ENCODE measurements around the gene PRPS1. TPM values are rescaled to one million over a fixed set of nuclear protein-coding genes. Genes with fewer than 3 reads are reported as not detected.
"Not testable (repeated sequence)": the region's sequence is repeated elsewhere in the genome, so short reads cannot be mapped to it uniquely, and the experiment has no call there.

PRPS1 gene
- total and polyA plus RNA-seq, 7 experiments from 2014 or later, result 54.7 to 71.8 (median 60.1) TPM

DNA sequence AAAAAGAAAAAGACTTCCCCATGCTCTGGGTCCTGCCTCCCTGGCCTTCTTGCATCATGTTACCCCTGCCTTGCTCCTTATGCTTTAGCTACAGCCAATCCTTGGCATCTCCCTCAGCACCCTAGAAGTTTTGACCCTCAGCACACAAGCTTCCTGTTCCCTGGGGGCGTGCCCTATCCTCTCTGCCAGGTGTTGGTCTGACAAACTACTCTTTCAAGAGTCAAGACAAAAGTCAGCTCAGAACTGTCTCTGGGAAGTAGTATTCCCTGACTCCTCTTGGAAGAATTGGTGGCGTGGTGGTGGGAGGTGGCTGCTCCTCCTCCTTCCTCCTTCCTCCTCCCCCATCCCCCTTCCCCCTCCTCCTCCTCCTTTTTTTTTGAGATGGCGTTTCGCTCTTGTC is 41.0 kb downstream of the PRPS1 start:
- peaks cover 0 to 12% (median 0%) of the 10 kb centered on the region in 5 donors for H3K36me3 Mint-ChIP-seq
- H3K9me3 ChIP-seq (ENCODE audit: control insufficient read depth in 2 of 3, low read length in 3 of 3), result no peaks in the 10 kb centered on the region
- H3K36me3 ChIP-seq (ENCODE audit: control insufficient read depth in 2 of 3, insufficient read depth in 3 of 3, low read length in 3 of 3), result no peaks in the 10 kb centered on the region
- no peaks in the 10 kb centered on the region for H3K27me3 Mint-ChIP-seq
- DNase-seq (no peak), ATAC-seq (no peak)
- H3K27me3 ChIP-seq (ENCODE audit: control insufficient read depth in 2 of 2, insufficient read depth in 2 of 2, low read length in 2 of 2), result no peaks in the 10 kb centered on the region
- CTCF ChIA-PET, result interaction anchor here (0.6 to 2.6 kb wide), 6 partner anchors 9 to 357 kb away, joined by 3 to 20 read pairs (median 4); partner anchors contain the start of genes NCBP2L and TSC22D3
- intact Hi-C loops (cut with micrococcal nuclease), result no loop called here
- peak overlapping the region in 7 of 10 donors; percentile 43 to 82 (median 52) for H3K4me3 Mint-ChIP-seq
- H3K4me1 ChIP-seq (ENCODE audit: control insufficient read depth in 2 of 2, insufficient read depth in 2 of 2, low read length in 2 of 2), result peaks cover 11 to 20% of the 10 kb centered on the region in 2 donors
- POLR2A ChIA-PET, result interaction anchor here (1.6 to 35.3 kb wide), 2 partner anchors 42 to 106 kb away, joined by 6 to 1138 read pairs; partner anchors contain the start of gene TSC22D3
- peaks cover 0 to 4% (median 0%) of the 10 kb centered on the region in 11 donors for H3K9me3 Mint-ChIP-seq
- peaks cover 13 to 54% (median 37%) of the 10 kb centered on the region in 7 donors for H3K4me1 Mint-ChIP-seq
- no peak overlapping the region for H3K4me3 ChIP-seq (ENCODE audit: low read length)
- no peak overlapping the region for H3K27ac ChIP-seq (ENCODE audit: low read depth, low read length)
- H3K27ac Mint-ChIP-seq, result peak overlapping the region in 7 of 9 donors; percentile 8 to 87 (median 75)

DNA sequence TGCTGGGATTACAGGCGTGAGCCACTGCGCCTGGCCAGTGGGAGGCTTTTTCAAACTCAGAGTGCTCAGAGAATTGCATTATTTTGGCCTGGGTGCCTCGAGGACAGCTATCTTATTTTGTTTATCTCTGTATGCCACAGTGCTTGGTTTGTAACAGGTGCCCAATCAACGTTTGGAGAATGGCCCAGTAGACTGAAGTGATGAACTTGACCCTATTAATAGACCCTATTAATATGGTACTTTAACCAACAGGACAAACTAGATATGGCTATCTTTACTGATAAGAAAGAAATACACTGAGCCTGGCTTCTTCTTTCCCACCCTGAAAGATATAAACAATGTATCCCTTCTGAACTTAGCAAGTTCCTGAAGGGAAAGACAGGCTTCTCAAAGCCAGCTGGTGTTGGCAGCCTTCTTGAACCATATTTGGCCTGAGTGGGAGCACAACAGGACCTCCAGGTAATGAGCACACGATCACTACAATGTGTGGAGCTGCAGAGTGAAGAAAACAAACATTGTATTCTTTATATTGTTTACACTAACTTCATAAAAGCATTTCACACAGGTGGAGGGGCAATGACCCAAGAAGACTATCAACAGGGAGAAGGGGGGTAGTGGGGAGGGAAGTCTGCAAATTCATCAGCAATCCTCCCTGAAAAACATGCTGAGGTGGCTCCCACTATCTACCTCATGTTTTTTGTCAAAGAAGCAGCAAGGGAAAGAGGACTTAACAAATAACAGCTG is 41.7 kb downstream of the PRPS1 start:
- Mint-ChIP-seq H3K27me3 (no peaks in the 10 kb centered on the region), H3K27ac (peak overlapping the region in 6 of 9 donors; percentile 14 to 81 (median 58)), H3K4me1 (peaks cover 16 to 62% (median 44%) of the 10 kb centered on the region in 7 donors), H3K9me3 (peaks cover 0 to 4% (median 0%) of the 10 kb centered on the region in 11 donors), H3K36me3 (peaks cover 0 to 15% (median 0%) of the 10 kb centered on the region in 5 donors), H3K4me3 (no peak overlapping the region)
- H3K4me1 ChIP-seq (ENCODE audit: control insufficient read depth in 2 of 2, insufficient read depth in 2 of 2, low read length in 2 of 2), result peaks cover 19 to 24% of the 10 kb centered on the region in 2 donors
- no peaks in the 10 kb centered on the region for H3K36me3 ChIP-seq (ENCODE audit: control insufficient read depth in 2 of 3, insufficient read depth in 3 of 3, low read length in 3 of 3)
- ATAC-seq, result no peak
- no peaks in the 10 kb centered on the region for H3K9me3 ChIP-seq (ENCODE audit: control insufficient read depth in 2 of 3, low read length in 3 of 3)
- no peaks in the 10 kb centered on the region for H3K27me3 ChIP-seq (ENCODE audit: control insufficient read depth in 2 of 2, insufficient read depth in 2 of 2, low read length in 2 of 2)
- POLR2A ChIA-PET, result interaction anchor here (0.6 to 35.3 kb wide), 7 partner anchors 7 to 106 kb away, joined by 3 to 1138 read pairs (median 3); partner anchors contain the start of gene TSC22D3
- CTCF ChIA-PET, result interaction anchor here (0.7 to 2.6 kb wide), 5 partner anchors 9 to 106 kb away, joined by 3 to 20 read pairs (median 4); partner anchors contain the start of genes NCBP2L and TSC22D3
- H3K27ac ChIP-seq (ENCODE audit: low read depth, low read length), result no peak overlapping the region
- DNase-seq, result no peak
- intact Hi-C loops (cut with micrococcal nuclease), result loop anchor here (5.0 kb wide), 1 partner anchor 222 kb away; no protein-coding TSS in a partner anchor
- H3K4me3 ChIP-seq (ENCODE audit: low read length), result no peak overlapping the region

DNA sequence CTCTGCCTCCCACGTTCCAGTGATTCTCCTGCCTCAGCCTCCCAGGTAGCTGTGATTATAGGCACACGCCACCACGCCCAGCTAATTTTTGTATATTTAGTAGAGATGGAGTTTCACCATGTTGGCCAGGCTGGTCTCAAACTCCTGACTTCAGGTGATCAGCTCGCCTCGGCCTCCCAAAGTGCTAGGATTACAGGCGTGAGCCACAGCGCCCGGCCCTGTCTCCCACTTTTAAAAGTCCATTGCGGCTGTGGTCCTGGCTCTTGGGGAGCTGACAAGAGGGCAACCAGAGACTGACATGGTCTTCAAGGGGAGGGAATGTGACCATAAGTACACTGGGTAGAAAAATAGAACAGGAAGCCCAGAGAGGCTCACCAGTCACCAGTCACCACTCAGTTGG is 42.9 kb downstream of the PRPS1 start:
- peaks cover 0 to 16% (median 0%) of the 10 kb centered on the region in 5 donors for H3K36me3 Mint-ChIP-seq
- H3K4me1 Mint-ChIP-seq, result peaks cover 19 to 72% (median 49%) of the 10 kb centered on the region in 7 donors
- not testable (repeated sequence) for H3K4me3 ChIP-seq (ENCODE audit: low read length); H3K9me3 Mint-ChIP-seq; DNase-seq; H3K27me3 ChIP-seq (ENCODE audit: control insufficient read depth in 2 of 2, insufficient read depth in 2 of 2, low read length in 2 of 2); ATAC-seq; H3K9me3 ChIP-seq (ENCODE audit: control insufficient read depth in 2 of 3, low read length in 3 of 3); H3K27me3 Mint-ChIP-seq; H3K36me3 ChIP-seq (ENCODE audit: control insufficient read depth in 2 of 3, insufficient read depth in 3 of 3, low read length in 3 of 3)
- peak overlapping the region in 7 of 9 donors; percentile 31 to 98 (median 78) for H3K27ac Mint-ChIP-seq
- intact Hi-C loops (cut with micrococcal nuclease), result loop anchor here (5.0 kb wide), 1 partner anchor 221 kb away; no protein-coding TSS in a partner anchor
- H3K4me1 ChIP-seq (ENCODE audit: control insufficient read depth in 2 of 2, insufficient read depth in 2 of 2, low read length in 2 of 2), result peaks cover 26 to 28% of the 10 kb centered on the region in 2 donors
- POLR2A ChIA-PET, result interaction anchor here (0.9 to 35.3 kb wide), 4 partner anchors 15 to 53 kb away, joined by 3 to 1138 read pairs (median 3); partner anchors contain the start of gene PRPS1
- H3K27ac ChIP-seq (ENCODE audit: low read depth, low read length), result peak overlapping the region; percentile 99
- CTCF ChIA-PET, result interaction anchor here (0.7 kb wide), 1 partner anchor 106 kb away, joined by 4 read pairs; the partner anchor contains the start of gene NCBP2L
- H3K4me3 Mint-ChIP-seq, result peak overlapping the region in 1 of 10 donors; percentile 21

DNA sequence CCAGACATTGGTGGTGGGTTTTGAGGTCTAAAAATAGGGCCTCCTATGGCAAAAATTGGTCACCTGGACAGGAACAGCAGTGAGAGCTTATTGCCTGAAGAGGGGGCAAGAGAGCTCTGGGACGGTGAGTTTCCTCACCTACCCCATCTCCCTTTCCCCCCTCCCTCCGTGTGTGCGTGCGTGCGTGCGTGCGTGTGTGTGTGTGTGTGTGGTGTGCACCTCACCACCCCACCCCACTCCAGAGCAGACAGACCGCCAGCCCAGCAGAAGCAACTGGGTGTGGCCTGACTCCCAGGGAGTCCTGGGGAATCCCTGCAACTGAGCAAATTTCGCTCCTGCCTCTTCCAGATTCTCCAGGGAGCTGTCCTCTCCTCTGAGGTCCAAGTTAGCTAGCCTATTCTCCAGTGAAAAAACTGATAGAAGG is 44.7 kb downstream of the PRPS1 start:
- H3K27me3 ChIP-seq (ENCODE audit: control insufficient read depth in 2 of 2, insufficient read depth in 2 of 2, low read length in 2 of 2), result no peaks in the 10 kb centered on the region
- Mint-ChIP-seq H3K27ac (peak overlapping the region; percentile 96 to 100 (median 98)), H3K36me3 (peaks cover 0 to 6% (median 0%) of the 10 kb centered on the region in 5 donors), H3K27me3 (no peaks in the 10 kb centered on the region), H3K4me3 (peak overlapping the region; percentile 65 to 90 (median 84)), H3K9me3 (peaks cover 0 to 4% (median 0%) of the 10 kb centered on the region in 11 donors), H3K4me1 (peaks cover 14 to 72% (median 44%) of the 10 kb centered on the region in 7 donors)
- intact Hi-C loops (cut with micrococcal nuclease), result loop anchor here (1.0 to 5.0 kb wide), 7 partner anchors 14 to 219 kb away; partner anchors contain the start of genes NCBP2L (in 2 of the 2) and PRPS1 (in 1 of the 2)
- peaks cover 34 to 36% of the 10 kb centered on the region in 2 donors for H3K4me1 ChIP-seq (ENCODE audit: control insufficient read depth in 2 of 2, insufficient read depth in 2 of 2, low read length in 2 of 2)
- ChIA-PET POLR2A (interaction anchor here (0.7 to 35.3 kb wide), 14 partner anchors 11 to 104 kb away, joined by 3 to 1138 read pairs (median 6); partner anchors contain the start of genes NCBP2L, PRPS1 and TSC22D3), CTCF (interaction anchor here (0.6 to 7.7 kb wide), 19 partner anchors 8 to 553 kb away, joined by 3 to 264 read pairs (median 4); partner anchors contain the start of genes NCBP2L and TSC22D3)
- H3K4me3 ChIP-seq (ENCODE audit: low read length), result peak overlapping the region; percentile 58
- H3K27ac ChIP-seq (ENCODE audit: low read depth, low read length), result peak overlapping the region; percentile 99
- H3K36me3 ChIP-seq (ENCODE audit: control insufficient read depth in 2 of 3, insufficient read depth in 3 of 3, low read length in 3 of 3), result no peaks in the 10 kb centered on the region
- no peaks in the 10 kb centered on the region for H3K9me3 ChIP-seq (ENCODE audit: control insufficient read depth in 2 of 3, low read length in 3 of 3)
- DNase-seq (peak; percentile 41 to 93 (median 88)), ATAC-seq (peak; percentile 69)

DNA sequence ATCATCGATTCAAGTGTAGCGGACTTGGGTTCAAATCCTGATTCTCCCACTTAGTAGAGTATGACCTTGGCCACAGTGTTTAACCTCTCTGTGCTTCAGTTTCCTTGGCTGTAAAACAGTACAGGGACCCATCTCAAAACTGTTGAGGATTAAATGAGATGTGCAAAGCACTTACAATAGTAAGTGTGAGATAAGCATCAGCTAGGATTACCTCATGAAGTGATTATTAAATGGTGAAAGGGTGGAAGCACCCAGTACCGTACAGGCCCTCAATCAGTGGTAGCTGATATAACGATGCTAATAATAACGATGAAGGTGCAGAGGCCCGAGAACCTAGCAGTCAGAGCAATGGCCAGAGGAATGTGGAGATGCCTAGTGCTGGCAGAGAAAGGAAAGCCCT is 45.1 kb downstream of the PRPS1 start:
- CTCF ChIA-PET, result interaction anchor here (0.6 to 7.7 kb wide), 14 partner anchors 8 to 553 kb away, joined by 3 to 264 read pairs (median 4); partner anchors contain the start of genes NCBP2L and TSC22D3
- H3K9me3 ChIP-seq (ENCODE audit: control insufficient read depth in 2 of 3, low read length in 3 of 3), result no peaks in the 10 kb centered on the region
- ATAC-seq, result no peak

More for the DNA sequence above, 45.1 kb downstream of the PRPS1 start:
- H3K4me1 Mint-ChIP-seq, result peaks cover 17 to 76% (median 48%) of the 10 kb centered on the region in 7 donors
- peaks cover 39 to 41% of the 10 kb centered on the region in 2 donors for H3K4me1 ChIP-seq (ENCODE audit: control insufficient read depth in 2 of 2, insufficient read depth in 2 of 2, low read length in 2 of 2)
- H3K36me3 ChIP-seq (ENCODE audit: control insufficient read depth in 2 of 3, insufficient read depth in 3 of 3, low read length in 3 of 3), result no peaks in the 10 kb centered on the region
- H3K27ac Mint-ChIP-seq, result peak overlapping the region; percentile 96 to 100 (median 98)
- H3K4me3 Mint-ChIP-seq, result peak overlapping the region; percentile 65 to 90 (median 84)
- POLR2A ChIA-PET, result interaction anchor here (0.9 to 35.3 kb wide), 13 partner anchors 10 to 153 kb away, joined by 3 to 1138 read pairs (median 6); partner anchors contain the start of genes MID2, NCBP2L, PRPS1 and TSC22D3
- peaks cover 0 to 4% (median 0%) of the 10 kb centered on the region in 11 donors for H3K9me3 Mint-ChIP-seq
- intact Hi-C loops (cut with micrococcal nuclease), result loop anchor here (1.0 to 5.0 kb wide), 7 partner anchors 14 to 219 kb away; partner anchors contain the start of genes NCBP2L (in 2 of the 2) and PRPS1 (in 1 of the 2)
- peak in 1 of 9 donors; percentile 22 for DNase-seq
- H3K27ac ChIP-seq (ENCODE audit: low read depth, low read length), result peak overlapping the region; percentile 99
- peak overlapping the region; percentile 58 for H3K4me3 ChIP-seq (ENCODE audit: low read length)
- H3K36me3 Mint-ChIP-seq, result peaks cover 0 to 6% (median 0%) of the 10 kb centered on the region in 5 donors
- no peaks in the 10 kb centered on the region for H3K27me3 ChIP-seq (ENCODE audit: control insufficient read depth in 2 of 2, insufficient read depth in 2 of 2, low read length in 2 of 2)
- H3K27me3 Mint-ChIP-seq, result no peaks in the 10 kb centered on the region
